Measurements from ENCODE around the gene CDADC1.
"Not testable (repeated sequence)": the region's sequence is repeated elsewhere in the genome, so short reads cannot be mapped to it uniquely, and the experiment has no call there.

- TF ChIP-seq CTCF (conservative IDR thresholded peaks at IDR 0.05 in 1 of 2, IDR thresholded peaks at IDR 0.05 in 1 of 2; ENCODE audit: low read depth in 1 of 2, low read length in 2 of 2); EZH2 (IDR thresholded peaks at IDR 0.05; ENCODE audit: low read length, missing control alignments): not testable (repeated sequence)
Observed at GRCh38 chr13:49294723-49295122, 47.0 kb downstream of the CDADC1 start.
